IPS-11a (cell line): ENCODE data around the gene ANKFY1.

Source experiments
- H3K4me3 ChIP-seq: one replicate; pipeline ENCODE4 v1.5.1; 2013; ENCODE audit warnings: low read depth, low read length, control low read depth

ANKFY1 gene

GRCh38 chr17:4179071-4179470 lies 84.7 kb downstream of the ANKFY1 start:
- no peak overlapping the region for H3K4me3 ChIP-seq

- H3K4me3 ChIP-seq: no peak overlapping the region
Measured at GRCh38 chr17:4178651-4179050, 85.1 kb downstream of the ANKFY1 start.

GRCh38 chr17:4177806-4178205 lies 86.0 kb downstream of the ANKFY1 start:
- no peak overlapping the region for H3K4me3 ChIP-seq

- no peak overlapping the region for H3K4me3 ChIP-seq
Measured at GRCh38 chr17:4176808-4177472, 86.8 kb downstream of the ANKFY1 start.

GRCh38 chr17:4175921-4176807 lies 87.6 kb downstream of the ANKFY1 start:
- H3K4me3 ChIP-seq: no peak overlapping the region

GRCh38 chr17:4174556-4174955 lies 89.2 kb downstream of the ANKFY1 start:
- no peak overlapping the region for H3K4me3 ChIP-seq

- H3K4me3 ChIP-seq: no peak overlapping the region
Measured at GRCh38 chr17:4173781-4174180, 90.0 kb downstream of the ANKFY1 start.

GRCh38 chr17:4172356-4172755 lies 91.4 kb downstream of the ANKFY1 start:
- H3K4me3 ChIP-seq: no peak overlapping the region

GRCh38 chr17:4170639-4171280 lies 93.0 kb downstream of the ANKFY1 start:
- H3K4me3 ChIP-seq: no peak overlapping the region

- no peak overlapping the region for H3K4me3 ChIP-seq
Measured at GRCh38 chr17:4167786-4168185, 96.0 kb downstream of the ANKFY1 start.

- H3K4me3 ChIP-seq: no peak overlapping the region
Measured at GRCh38 chr17:4166419-4166818, 97.4 kb downstream of the ANKFY1 start.

- H3K4me3 ChIP-seq: no peak overlapping the region
Measured at GRCh38 chr17:4165301-4166010, 98.3 kb downstream of the ANKFY1 start.

- H3K4me3 ChIP-seq: no peak overlapping the region
Measured at GRCh38 chr17:4163951-4164350, 99.8 kb downstream of the ANKFY1 start.

- no peak overlapping the region for H3K4me3 ChIP-seq
Measured at GRCh38 chr17:4162775-4163466, 100.9 kb downstream of the ANKFY1 start.

GRCh38 chr17:4162321-4162720 lies 101.5 kb downstream of the ANKFY1 start:
- no peak overlapping the region for H3K4me3 ChIP-seq

GRCh38 chr17:4161967-4162305 lies 101.8 kb downstream of the ANKFY1 start:
- H3K4me3 ChIP-seq: no peak overlapping the region

- H3K4me3 ChIP-seq: no peak overlapping the region
Measured at GRCh38 chr17:4161192-4161966, 102.4 kb downstream of the ANKFY1 start.

GRCh38 chr17:4160294-4160859 lies 103.4 kb downstream of the ANKFY1 start:
- H3K4me3 ChIP-seq: no peak overlapping the region

- no peak overlapping the region for H3K4me3 ChIP-seq
Measured at GRCh38 chr17:4159761-4160160, 104.0 kb downstream of the ANKFY1 start.
